ENCODE measurements around the gene ABHD17A. TPM values are rescaled to one million over a fixed set of nuclear protein-coding genes. Genes with fewer than 3 reads are reported as not detected.
A peak's percentile ranks its signal among the peaks of the same experiment; 100 is the strongest.

The ABHD17A gene
- total and polyA plus RNA-seq, 9 of the 15 experiments (the other 6 are each of a cell fraction or from before 2014, with no cell fraction given): 0.04 to 135 (median 21.8) TPM; not detected in 1

DNA sequence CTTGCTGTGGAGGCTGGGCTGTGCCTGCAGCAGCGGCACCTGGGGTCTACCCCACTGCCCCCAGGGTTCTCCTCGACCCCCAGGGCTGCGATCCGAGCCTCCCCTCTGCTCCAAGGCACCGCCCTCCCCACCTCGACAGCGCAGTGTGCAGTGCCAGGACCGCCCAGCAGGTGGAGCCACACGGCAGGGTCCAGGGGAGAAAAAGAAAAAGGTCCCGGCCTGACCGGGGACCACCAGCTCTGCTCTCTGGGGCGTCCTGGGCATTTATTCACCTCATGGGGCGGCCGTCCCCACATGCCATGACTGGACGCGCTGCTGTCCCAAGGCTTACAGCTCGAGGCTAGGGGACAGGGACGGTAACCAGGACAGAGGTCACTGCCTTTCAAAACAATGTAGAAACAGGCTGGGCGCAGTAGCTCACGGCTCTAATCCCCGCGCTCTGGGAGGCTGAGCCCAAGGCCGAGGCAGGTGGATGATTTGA is 47.6 kb downstream of the ABHD17A start (continued):
- peak; percentile 96 for TF ChIP-seq CTCFL (IDR thresholded peaks at IDR 0.05; ENCODE audit: borderline replicate concordance, insufficient read depth, low read depth, low read length, poor library complexity, severe bottlenecking)
- no peak for TF ChIP-seq DPF2 (IDR thresholded peaks at IDR 0.05)
- TF ChIP-seq, protein P1, sequence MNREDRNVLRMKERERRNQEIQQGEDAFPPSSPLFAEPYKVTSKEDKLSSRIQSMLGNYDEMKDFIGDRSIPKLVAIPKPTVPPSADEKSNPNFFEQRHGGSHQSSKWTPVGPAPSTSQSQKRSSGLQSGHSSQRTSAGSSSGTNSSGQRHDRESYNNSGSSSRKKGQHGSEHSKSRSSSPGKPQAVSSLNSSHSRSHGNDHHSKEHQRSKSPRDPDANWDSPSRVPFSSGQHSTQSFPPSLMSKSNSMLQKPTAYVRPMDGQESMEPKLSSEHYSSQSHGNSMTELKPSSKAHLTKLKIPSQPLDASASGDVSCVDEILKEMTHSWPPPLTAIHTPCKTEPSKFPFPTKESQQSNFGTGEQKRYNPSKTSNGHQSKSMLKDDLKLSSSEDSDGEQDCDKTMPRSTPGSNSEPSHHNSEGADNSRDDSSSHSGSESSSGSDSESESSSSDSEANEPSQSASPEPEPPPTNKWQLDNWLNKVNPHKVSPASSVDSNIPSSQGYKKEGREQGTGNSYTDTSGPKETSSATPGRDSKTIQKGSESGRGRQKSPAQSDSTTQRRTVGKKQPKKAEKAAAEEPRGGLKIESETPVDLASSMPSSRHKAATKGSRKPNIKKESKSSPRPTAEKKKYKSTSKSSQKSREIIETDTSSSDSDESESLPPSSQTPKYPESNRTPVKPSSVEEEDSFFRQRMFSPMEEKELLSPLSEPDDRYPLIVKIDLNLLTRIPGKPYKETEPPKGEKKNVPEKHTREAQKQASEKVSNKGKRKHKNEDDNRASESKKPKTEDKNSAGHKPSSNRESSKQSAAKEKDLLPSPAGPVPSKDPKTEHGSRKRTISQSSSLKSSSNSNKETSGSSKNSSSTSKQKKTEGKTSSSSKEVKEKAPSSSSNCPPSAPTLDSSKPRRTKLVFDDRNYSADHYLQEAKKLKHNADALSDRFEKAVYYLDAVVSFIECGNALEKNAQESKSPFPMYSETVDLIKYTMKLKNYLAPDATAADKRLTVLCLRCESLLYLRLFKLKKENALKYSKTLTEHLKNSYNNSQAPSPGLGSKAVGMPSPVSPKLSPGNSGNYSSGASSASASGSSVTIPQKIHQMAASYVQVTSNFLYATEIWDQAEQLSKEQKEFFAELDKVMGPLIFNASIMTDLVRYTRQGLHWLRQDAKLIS (CRISPR knock-in tag; IDR thresholded peaks at IDR 0.05): no peak
- no peak for TF ChIP-seq ZNF354B (CRISPR knock-in tag; IDR thresholded peaks at IDR 0.05)
- no peak for TF ChIP-seq SMARCB1 (IDR thresholded peaks at IDR 0.05; ENCODE audit: insufficient read length, low read depth)
- peak; percentile 91 for TF ChIP-seq ZBTB7A (IDR thresholded peaks at IDR 0.05; ENCODE audit: borderline replicate concordance, control insufficient read depth, low read depth, low read length)
- TF ChIP-seq ARID4B (CRISPR knock-in tag; IDR thresholded peaks at IDR 0.05): peak; percentile 74
- TF ChIP-seq GATAD2B (IDR thresholded peaks at IDR 0.05; ENCODE audit: borderline replicate concordance): no peak
- TF ChIP-seq, protein P2, sequence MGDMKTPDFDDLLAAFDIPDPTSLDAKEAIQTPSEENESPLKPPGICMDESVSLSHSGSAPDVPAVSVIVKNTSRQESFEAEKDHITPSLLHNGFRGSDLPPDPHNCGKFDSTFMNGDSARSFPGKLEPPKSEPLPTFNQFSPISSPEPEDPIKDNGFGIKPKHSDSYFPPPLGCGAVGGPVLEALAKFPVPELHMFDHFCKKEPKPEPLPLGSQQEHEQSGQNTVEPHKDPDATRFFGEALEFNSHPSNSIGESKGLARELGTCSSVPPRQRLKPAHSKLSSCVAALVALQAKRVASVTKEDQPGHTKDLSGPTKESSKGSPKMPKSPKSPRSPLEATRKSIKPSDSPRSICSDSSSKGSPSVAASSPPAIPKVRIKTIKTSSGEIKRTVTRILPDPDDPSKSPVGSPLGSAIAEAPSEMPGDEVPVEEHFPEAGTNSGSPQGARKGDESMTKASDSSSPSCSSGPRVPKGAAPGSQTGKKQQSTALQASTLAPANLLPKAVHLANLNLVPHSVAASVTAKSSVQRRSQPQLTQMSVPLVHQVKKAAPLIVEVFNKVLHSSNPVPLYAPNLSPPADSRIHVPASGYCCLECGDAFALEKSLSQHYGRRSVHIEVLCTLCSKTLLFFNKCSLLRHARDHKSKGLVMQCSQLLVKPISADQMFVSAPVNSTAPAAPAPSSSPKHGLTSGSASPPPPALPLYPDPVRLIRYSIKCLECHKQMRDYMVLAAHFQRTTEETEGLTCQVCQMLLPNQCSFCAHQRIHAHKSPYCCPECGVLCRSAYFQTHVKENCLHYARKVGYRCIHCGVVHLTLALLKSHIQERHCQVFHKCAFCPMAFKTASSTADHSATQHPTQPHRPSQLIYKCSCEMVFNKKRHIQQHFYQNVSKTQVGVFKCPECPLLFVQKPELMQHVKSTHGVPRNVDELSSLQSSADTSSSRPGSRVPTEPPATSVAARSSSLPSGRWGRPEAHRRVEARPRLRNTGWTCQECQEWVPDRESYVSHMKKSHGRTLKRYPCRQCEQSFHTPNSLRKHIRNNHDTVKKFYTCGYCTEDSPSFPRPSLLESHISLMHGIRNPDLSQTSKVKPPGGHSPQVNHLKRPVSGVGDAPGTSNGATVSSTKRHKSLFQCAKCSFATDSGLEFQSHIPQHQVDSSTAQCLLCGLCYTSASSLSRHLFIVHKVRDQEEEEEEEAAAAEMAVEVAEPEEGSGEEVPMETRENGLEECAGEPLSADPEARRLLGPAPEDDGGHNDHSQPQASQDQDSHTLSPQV (IDR thresholded peaks at IDR 0.05): peak; percentile 40; the same call in 1 of the 2 replicates
- no peak for TF ChIP-seq ETV5 (CRISPR knock-in tag; IDR thresholded peaks at IDR 0.05; ENCODE audit: low read depth)
- TF ChIP-seq XRCC5 (IDR thresholded peaks at IDR 0.05; ENCODE audit: low read depth, low read length): peak; percentile 96
- TF ChIP-seq ZSCAN32 (CRISPR knock-in tag; IDR thresholded peaks at IDR 0.05): no peak
- TF ChIP-seq ZSCAN29 (IDR thresholded peaks at IDR 0.05): no peak

Measured in K562 (cell line).